OCI-LY3 (cell line): ENCODE measurements around the gene PSMF1.

Experiments
- EZH2phosphoT487 ChIP-seq: fragments of 200-600 bp; shearing (Covaris generic); IDR thresholded peaks from 2 replicates; pipeline ENCODE4 v1.6.1; 2018; ENCODE audit warnings: antibody characterized with exemption, mixed run types, low read depth
- TF ChIP-seq, protein P1 (sequence below): fragments of 200-600, 300-600 bp; sonication (generic); IDR thresholded peaks from 2 replicates; pipeline ENCODE4 v1.5.1; 2014; ENCODE audit warnings: antibody characterized with exemption, low read length, low read depth

DNA sequence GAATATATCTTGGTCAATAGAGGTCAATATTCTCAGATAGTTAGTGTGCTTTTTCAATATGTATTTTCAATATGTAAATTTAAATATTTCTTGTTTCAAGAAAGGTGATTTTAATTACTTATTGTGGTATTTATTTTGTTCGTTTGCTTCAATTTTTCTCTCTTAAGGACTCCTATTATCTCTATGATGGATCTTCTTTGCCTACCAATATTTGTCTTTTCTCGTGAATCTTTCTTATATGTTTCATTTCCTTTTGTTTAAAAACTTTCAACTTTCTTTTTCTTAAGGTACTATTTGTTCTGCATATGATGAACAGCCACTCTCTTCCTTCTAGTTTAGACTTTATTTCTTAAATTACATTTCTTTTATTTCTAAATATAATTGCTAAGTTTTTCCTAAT lies 46.1 kb upstream of the PSMF1 start:
- TF ChIP-seq, protein P1, sequence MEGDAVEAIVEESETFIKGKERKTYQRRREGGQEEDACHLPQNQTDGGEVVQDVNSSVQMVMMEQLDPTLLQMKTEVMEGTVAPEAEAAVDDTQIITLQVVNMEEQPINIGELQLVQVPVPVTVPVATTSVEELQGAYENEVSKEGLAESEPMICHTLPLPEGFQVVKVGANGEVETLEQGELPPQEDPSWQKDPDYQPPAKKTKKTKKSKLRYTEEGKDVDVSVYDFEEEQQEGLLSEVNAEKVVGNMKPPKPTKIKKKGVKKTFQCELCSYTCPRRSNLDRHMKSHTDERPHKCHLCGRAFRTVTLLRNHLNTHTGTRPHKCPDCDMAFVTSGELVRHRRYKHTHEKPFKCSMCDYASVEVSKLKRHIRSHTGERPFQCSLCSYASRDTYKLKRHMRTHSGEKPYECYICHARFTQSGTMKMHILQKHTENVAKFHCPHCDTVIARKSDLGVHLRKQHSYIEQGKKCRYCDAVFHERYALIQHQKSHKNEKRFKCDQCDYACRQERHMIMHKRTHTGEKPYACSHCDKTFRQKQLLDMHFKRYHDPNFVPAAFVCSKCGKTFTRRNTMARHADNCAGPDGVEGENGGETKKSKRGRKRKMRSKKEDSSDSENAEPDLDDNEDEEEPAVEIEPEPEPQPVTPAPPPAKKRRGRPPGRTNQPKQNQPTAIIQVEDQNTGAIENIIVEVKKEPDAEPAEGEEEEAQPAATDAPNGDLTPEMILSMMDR = no peak
- no peak for TF ChIP-seq EZH2phosphoT487
